Prostate gland (tissue), 2 donors: ENCODE data around the gene TLR1. TPM values are rescaled to one million over a fixed set of nuclear protein-coding genes. Genes with fewer than 3 reads are reported as not detected.
"Not testable (repeated sequence)": the region's sequence is repeated elsewhere in the genome, so short reads cannot be mapped to it uniquely, and the experiment has no call there.

ENCODE experiments used
- DNase-seq: peaks from one replicate; pipeline ENCODE4 v3.0.0-alpha.2; 2019; ENCODE audit warnings: low spot score
- H3K27ac ChIP-seq, 2 donors: fragments of 200-600 bp; sonication (generic); 2 replicates each; pipeline ENCODE4 v1.5.1; 2017 to 2019
- H3K27me3 ChIP-seq: fragments of 200-600 bp; sonication (generic); replicated peaks from 2 replicates; pipeline ENCODE4 v1.5.1; 2019; ENCODE audit not compliant: insufficient read depth
- H3K36me3 ChIP-seq, 2 donors: fragments of 200-600 bp; sonication (generic); 1 replicate in 1 of 2; 2 replicates in 1 of 2; pipeline versions ENCODE4 v1.5.1 to v1.8.1; 2017 to 2019
- H3K4me1 ChIP-seq: fragments of 200-600 bp; sonication (generic); replicated peaks from 2 replicates; pipeline ENCODE4 v1.5.1; 2019
- H3K4me3 ChIP-seq, 2 donors: fragments of 200-600 bp; sonication (generic); 2 replicates each; pipeline ENCODE4 v1.5.1; 2017 to 2019
- H3K9me3 ChIP-seq: fragments of 200-600 bp; sonication (generic); 2 replicates; pipeline ENCODE4 v1.5.1; 2017
- CTCF ChIP-seq, 4 experiments: fragments of 200-600 bp in 2 of 4; fragments of 450-650 bp in 2 of 4; sonication (generic) in 2 of 4; IDR thresholded peaks; 1 replicate in 3 of 4; 2 replicates in 1 of 4; pipeline ENCODE4 v1.5.1; 2016 to 2019; ENCODE audit warnings: antibody characterized with exemption in 4 of 4, mild to moderate bottlenecking in 2 of 4, moderate library complexity in 2 of 4
- POLR2A ChIP-seq: fragments of 450-650 bp; IDR thresholded peaks from one replicate; pipeline ENCODE4 v1.6.1; 2016; ENCODE audit warnings: antibody characterized with exemption, mild to moderate bottlenecking
- POLR2AphosphoS5 ChIP-seq: sonication (generic); formaldehyde crosslinking; IDR thresholded peaks from one replicate; pipeline ENCODE4 v1.6.1; 2017; ENCODE audit warnings: antibody characterized with exemption
- WGBS: methylation state at CpG from one replicate; pipeline ENCODE4 v1.1.5; 2018; 5-methylcytosine and 5-hydroxymethylcytosine counted together
- intact Hi-C: fragments of 100-400 bp; cut with DNase I; formaldehyde crosslinking; loops from one replicate; pipeline ENCODE4 v1.14.2; 2022
- total RNA-seq, 2 donors: library from RNA; depleted of rRNA; stranded (reverse); fragments of >200 nt; gene quantifications; one replicate each; pipeline ENCODE4 v1.1.0, GENCODE V29; 2016

The TLR1 gene
- total RNA-seq, 2 donors from 2014 or later = 7.4 to 7.8 TPM

- intact Hi-C loops = loop anchor here (2.0 kb wide), 1 partner anchor 24 kb away; no protein-coding TSS in a partner anchor
Measured at GRCh38 chr4:38782452-38783108, 22.0 kb downstream of the TLR1 start, which contains the start of gene TLR10. TLR10 (minus strand) TSS chr4:38782990; CDS start chr4:38775590, 7,400 bp downstream.

GRCh38 chr4:38781854-38782261 is 22.7 kb downstream of the TLR1 start:
- H3K4me1 ChIP-seq = no peaks in the 10 kb centered on the region
- no peak for DNase-seq
- H3K27me3 ChIP-seq = no peaks in the 10 kb centered on the region
- no peak for TF ChIP-seq POLR2AphosphoS5
- TF ChIP-seq POLR2A = no peak
- no peak for TF ChIP-seq CTCF (IDR thresholded peaks at IDR 0.05)
- no peaks in the 10 kb centered on the region for H3K9me3 ChIP-seq
- no peak overlapping the region for H3K4me3 ChIP-seq
- H3K27ac ChIP-seq = no peak overlapping the region
- 100% methylated on average over 4 of the region's 4 CpGs for WGBS
- intact Hi-C loops = loop anchor here (2.0 kb wide), 1 partner anchor 23 kb away; no protein-coding TSS in a partner anchor
- no peaks in the 10 kb centered on the region for H3K36me3 ChIP-seq

More at GRCh38 chr4:38782452-38783108, 22.0 kb downstream of the TLR1 start, which contains the start of gene TLR10:
- H3K36me3 ChIP-seq = no peaks in the 10 kb centered on the region
- no peak for TF ChIP-seq POLR2A
- TF ChIP-seq POLR2AphosphoS5 = no peak
- TF ChIP-seq CTCF (IDR thresholded peaks at IDR 0.05) = peak; percentile 53 to 76 (median 58)
- peak; percentile 40 for DNase-seq
- no peaks in the 10 kb centered on the region for H3K27me3 ChIP-seq
- no peaks in the 10 kb centered on the region for H3K4me1 ChIP-seq
- no peaks in the 10 kb centered on the region for H3K9me3 ChIP-seq
- 39% methylated on average over 12 of the region's 12 CpGs for WGBS
- no peak within 1 kb of the TSS for H3K4me3 ChIP-seq
- no peak within 1 kb of the TSS for H3K27ac ChIP-seq

GRCh38 chr4:38780833-38781484 is 23.6 kb downstream of the TLR1 start:
- intact Hi-C loops = no loop called here
- 94% methylated on average over 4 of the region's 4 CpGs for WGBS
- H3K4me1 ChIP-seq = no peaks in the 10 kb centered on the region

GRCh38 chr4:38779790-38780189 is 24.8 kb downstream of the TLR1 start:
- TF ChIP-seq POLR2AphosphoS5 (no peak), POLR2A (no peak), CTCF (IDR thresholded peaks at IDR 0.05) (no peak)
- no peak overlapping the region for H3K27ac ChIP-seq
- DNase-seq = no peak
- WGBS = 81% methylated on average over 5 of the region's 5 CpGs
- H3K36me3 ChIP-seq = no peaks in the 10 kb centered on the region
- H3K27me3 ChIP-seq = no peaks in the 10 kb centered on the region
- H3K4me3 ChIP-seq = no peak overlapping the region
- H3K4me1 ChIP-seq = no peaks in the 10 kb centered on the region
- intact Hi-C loops = no loop called here
- H3K9me3 ChIP-seq = no peaks in the 10 kb centered on the region

More at GRCh38 chr4:38780833-38781484, 23.6 kb downstream of the TLR1 start:
- Histone ChIP-seq H3K36me3 (no peaks in the 10 kb centered on the region), H3K9me3 (no peaks in the 10 kb centered on the region), H3K4me3 (no peak overlapping the region), H3K27me3 (no peaks in the 10 kb centered on the region), H3K27ac (no peak overlapping the region)
- no peak for DNase-seq
- TF ChIP-seq POLR2AphosphoS5 = no peak
- no peak for TF ChIP-seq CTCF (IDR thresholded peaks at IDR 0.05)
- no peak for TF ChIP-seq POLR2A

GRCh38 chr4:38777925-38778324 is 26.7 kb downstream of the TLR1 start:
- intact Hi-C loops, H3K9me3 ChIP-seq, H3K4me3 ChIP-seq, DNase-seq, H3K27ac ChIP-seq, H3K4me1 ChIP-seq, H3K36me3 ChIP-seq, H3K27me3 ChIP-seq: not testable (repeated sequence)
- WGBS = 68% methylated on average over 2 of the region's 2 CpGs
